SJSA1 (cell line): ENCODE data around the gene TMEM130. TPM values are rescaled to one million over a fixed set of nuclear protein-coding genes. Genes with fewer than 3 reads are reported as not detected.

Source experiments
- DNase-seq, 2 experiments: peaks; one replicate each; pipeline ENCODE4 v3.0.0-alpha.2; 2015 to 2020; ENCODE audit warnings: low spot score in 2 of 2, low read depth in 1 of 2
- H3K27ac ChIP-seq: fragments of 250-450 bp; sonication (Bioruptor Pico); 2 replicates; pipeline ENCODE4 v1.5.1; 2020; ENCODE audit warnings: mild to moderate bottlenecking, moderate library complexity
- H3K27me3 ChIP-seq: fragments of 250-450 bp; sonication (Bioruptor Pico); replicated peaks from 2 replicates; pipeline ENCODE4 v1.5.1; 2020; ENCODE audit warnings: mild to moderate bottlenecking, moderate library complexity
- H3K36me3 ChIP-seq: fragments of 250-450 bp; sonication (Bioruptor Pico); 2 replicates; pipeline ENCODE4 v1.5.1; 2020; ENCODE audit warnings: mild to moderate bottlenecking
- H3K4me1 ChIP-seq: fragments of 250-450 bp; sonication (Bioruptor Pico); replicated peaks from 2 replicates; pipeline ENCODE4 v1.6.1; 2021; ENCODE audit warnings: mild to moderate bottlenecking
- H3K4me3 ChIP-seq: fragments of 250-450 bp; sonication (Bioruptor Pico); 2 replicates; pipeline ENCODE4 v1.5.1; 2020; ENCODE audit warnings: mild to moderate bottlenecking
- H3K9me3 ChIP-seq: fragments of 250-450 bp; sonication (Bioruptor Pico); replicated peaks from 2 replicates; pipeline ENCODE4 v1.5.1; 2020; ENCODE audit warnings: mild to moderate bottlenecking
- total RNA-seq: library from RNA; depleted of rRNA; stranded (reverse); fragments of >200 nt; shearing (Covaris generic); gene quantifications from 2 replicates; pipeline ENCODE4 v1.2.3, GENCODE V29; 2014

Gene TMEM130
- total RNA-seq, 1 experiment from 2014 or later, result 1.1 TPM

DNA sequence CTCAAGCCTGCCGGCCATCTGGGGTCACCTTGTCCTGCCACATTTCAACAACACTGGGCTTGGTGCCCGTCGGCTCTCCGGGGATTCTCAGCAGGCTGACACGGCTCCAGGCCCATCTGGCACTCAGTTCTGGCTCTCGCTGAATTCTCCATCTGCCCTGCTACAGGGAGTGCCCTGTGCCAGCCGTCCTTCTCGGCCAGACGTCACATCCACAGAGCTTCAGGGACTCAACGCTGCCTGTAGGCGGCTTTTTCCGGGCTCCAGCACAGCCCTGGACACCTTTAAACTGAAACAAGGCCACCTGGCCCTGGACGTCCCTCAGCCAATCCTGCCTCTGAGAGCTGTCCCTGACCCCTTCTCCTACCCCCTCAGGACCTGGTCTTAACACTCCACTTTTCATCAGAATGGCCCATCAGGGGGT, 43.0 kb downstream of the TMEM130 start:
- H3K4me1 ChIP-seq, result peaks cover 14% of the 10 kb centered on the region
- H3K27ac ChIP-seq, result no peak overlapping the region
- H3K4me3 ChIP-seq, result no peak overlapping the region
- no peak for DNase-seq
- H3K9me3 ChIP-seq, result no peaks in the 10 kb centered on the region
- no peaks in the 10 kb centered on the region for H3K27me3 ChIP-seq
- H3K36me3 ChIP-seq, result no peaks in the 10 kb centered on the region

DNA sequence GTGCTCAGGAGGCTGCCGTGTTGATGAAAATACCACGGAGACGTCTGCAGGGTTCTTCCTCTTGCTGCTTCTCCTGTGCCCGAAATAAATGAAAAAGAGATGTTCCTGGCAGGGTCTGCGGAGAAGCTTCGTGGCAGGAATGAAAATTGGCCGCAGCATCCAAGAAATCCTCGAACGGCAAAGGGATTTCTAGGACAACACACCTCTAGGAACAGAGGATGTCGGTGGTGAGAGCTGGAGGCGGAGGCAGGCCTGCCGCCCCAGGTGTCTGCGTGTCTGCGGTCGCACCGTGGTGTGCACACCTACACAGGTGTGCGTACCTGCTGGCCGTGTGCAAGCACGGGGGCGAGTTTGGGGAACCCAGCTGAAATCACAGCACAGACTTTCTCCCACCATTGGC, 43.4 kb downstream of the TMEM130 start:
- DNase-seq, result no peak
- Histone ChIP-seq H3K4me1 (peaks cover 17% of the 10 kb centered on the region), H3K27me3 (no peaks in the 10 kb centered on the region), H3K9me3 (no peaks in the 10 kb centered on the region), H3K27ac (no peak overlapping the region), H3K4me3 (no peak overlapping the region), H3K36me3 (no peaks in the 10 kb centered on the region)

DNA sequence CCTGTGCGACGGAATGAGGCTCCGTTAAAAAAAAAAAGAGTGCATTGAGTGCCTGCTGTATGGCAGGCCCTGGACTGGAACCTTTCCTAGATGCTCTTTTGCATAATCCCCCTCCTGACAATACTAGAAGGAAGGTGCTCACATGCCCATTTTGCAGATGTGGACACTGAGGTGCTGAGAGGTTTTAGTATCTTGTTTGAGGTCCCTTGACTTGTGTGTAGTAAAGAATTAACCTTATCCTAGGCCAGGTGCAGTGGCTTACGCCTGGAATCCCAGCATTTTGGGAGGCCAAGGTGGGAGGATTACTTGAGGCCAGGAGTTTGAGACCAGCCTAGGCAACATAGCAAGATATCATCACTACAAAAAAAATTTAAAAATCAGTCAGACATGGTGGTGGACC, 46.6 kb downstream of the TMEM130 start:
- Histone ChIP-seq H3K36me3 (no peaks in the 10 kb centered on the region), H3K4me1 (peaks cover 34% of the 10 kb centered on the region), H3K9me3 (no peaks in the 10 kb centered on the region), H3K27me3 (no peaks in the 10 kb centered on the region), H3K27ac (no peak overlapping the region), H3K4me3 (no peak overlapping the region)
- no peak for DNase-seq

DNA sequence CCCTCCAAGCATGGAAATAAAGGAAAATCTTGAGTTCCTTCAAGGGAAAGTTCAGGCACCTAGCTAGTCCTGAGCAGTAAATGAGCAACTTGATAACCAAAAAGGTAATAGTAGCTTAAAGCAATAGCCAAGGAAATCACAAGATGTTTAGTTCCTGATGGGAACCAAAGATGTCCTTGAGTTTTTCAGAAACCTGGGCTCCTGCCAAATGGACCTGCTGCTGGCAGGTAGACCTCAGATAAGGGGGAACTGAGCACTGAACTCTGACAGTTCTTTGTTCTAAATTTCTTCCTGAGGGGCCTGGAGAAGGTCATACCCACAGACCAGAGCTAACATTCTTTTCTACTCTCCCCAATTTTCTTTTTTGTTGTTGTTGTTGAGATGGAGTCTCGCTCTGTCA, 48.5 kb downstream of the TMEM130 start:
- Histone ChIP-seq H3K4me3 (no peak overlapping the region), H3K27ac (peak overlapping the region; percentile 53; the same call in 1 of the 2 replicates), H3K4me1 (peaks cover 34% of the 10 kb centered on the region), H3K27me3 (no peaks in the 10 kb centered on the region), H3K9me3 (no peaks in the 10 kb centered on the region), H3K36me3 (no peaks in the 10 kb centered on the region)
- DNase-seq, result no peak

DNA sequence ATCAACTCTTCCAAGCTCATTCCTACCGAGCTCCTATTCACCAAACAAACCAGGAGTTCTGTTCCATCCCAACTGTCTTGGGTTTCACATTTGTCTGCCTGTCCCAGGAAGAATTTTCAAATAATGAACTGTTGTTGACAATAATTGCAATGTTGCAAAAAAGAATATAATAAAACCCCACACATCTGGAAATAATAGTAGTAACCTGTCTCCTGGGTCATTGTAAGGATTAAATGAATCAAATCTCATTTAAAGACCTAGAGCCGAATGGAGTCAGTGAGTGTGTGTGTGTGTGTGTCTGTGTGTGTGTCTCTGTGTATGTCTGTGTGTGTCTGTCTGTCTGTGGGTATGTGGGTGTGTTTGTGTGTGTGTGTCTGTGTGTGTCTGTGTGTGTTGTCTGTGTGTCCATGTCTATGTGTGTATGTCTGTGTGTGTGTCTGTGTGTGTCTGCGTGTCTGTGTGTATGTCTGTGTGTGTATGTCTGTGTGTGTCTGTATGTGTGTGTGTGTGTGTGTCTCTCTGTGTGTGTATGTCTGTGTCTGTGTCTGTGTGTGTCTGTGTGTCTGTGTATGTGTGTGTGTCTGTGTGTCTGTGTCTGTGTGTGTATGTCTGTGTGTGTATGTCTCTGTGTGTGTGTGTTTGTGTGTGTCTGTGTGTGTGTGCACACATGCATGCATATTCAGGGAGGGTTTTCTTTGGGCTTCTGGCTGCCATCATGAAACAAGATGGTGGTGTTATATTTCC, 52.7 kb downstream of the TMEM130 start:
- H3K9me3 ChIP-seq, result peaks cover 10% of the 10 kb centered on the region; the same call in 1 of the 2 replicates
- H3K27ac ChIP-seq, result no peak overlapping the region
- H3K4me1 ChIP-seq, result peaks cover 42% of the 10 kb centered on the region
- H3K27me3 ChIP-seq, result no peaks in the 10 kb centered on the region
- no peaks in the 10 kb centered on the region for H3K36me3 ChIP-seq
- no peak overlapping the region for H3K4me3 ChIP-seq
- no peak for DNase-seq

DNA sequence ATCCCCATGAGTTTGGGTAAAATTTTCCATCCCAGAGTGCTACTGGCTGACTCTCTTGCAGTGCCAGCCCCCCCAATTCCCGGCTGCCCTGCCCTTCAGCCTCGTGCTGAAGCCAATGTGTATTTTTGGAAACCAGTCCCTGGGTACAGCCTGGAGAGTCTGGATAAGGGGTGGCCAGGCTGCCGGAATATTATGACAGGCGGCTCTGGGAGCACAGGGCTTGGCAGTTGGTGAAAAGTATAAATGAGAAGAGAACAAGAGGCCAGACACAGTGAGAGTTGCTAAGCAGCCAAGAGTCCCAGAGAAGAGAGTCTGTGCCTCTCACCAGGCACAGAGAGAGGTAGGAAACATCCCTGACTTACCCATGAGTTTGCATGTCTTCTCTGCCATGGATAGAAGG, 53.6 kb downstream of the TMEM130 start:
- peaks cover 10% of the 10 kb centered on the region; the same call in 1 of the 2 replicates for H3K9me3 ChIP-seq
- H3K27ac ChIP-seq, result no peak overlapping the region
- no peak overlapping the region for H3K4me3 ChIP-seq
- peaks cover 35% of the 10 kb centered on the region for H3K4me1 ChIP-seq
- no peaks in the 10 kb centered on the region for H3K36me3 ChIP-seq
- H3K27me3 ChIP-seq, result no peaks in the 10 kb centered on the region
- no peak for DNase-seq

DNA sequence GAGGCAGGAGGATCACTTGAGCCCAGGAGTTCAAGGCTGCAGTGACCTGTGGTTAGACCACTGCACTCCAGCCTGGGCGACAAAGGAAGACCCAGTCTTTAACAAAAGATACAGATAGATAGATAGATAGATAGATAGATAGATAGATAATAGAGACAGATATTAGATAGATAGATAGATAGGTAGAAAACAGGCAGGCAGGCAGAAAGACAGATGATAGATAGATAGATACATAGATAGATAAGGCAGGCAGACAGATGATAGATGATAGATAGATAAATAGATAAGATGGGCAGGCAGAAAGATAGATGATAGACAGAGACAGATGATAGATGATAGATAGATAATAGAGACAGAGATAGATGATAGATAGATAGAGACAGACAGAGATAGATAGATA, 54.5 kb downstream of the TMEM130 start:
- H3K36me3 ChIP-seq, result no peaks in the 10 kb centered on the region
- H3K4me3 ChIP-seq, result no peak overlapping the region
- DNase-seq, result no peak

DNA sequence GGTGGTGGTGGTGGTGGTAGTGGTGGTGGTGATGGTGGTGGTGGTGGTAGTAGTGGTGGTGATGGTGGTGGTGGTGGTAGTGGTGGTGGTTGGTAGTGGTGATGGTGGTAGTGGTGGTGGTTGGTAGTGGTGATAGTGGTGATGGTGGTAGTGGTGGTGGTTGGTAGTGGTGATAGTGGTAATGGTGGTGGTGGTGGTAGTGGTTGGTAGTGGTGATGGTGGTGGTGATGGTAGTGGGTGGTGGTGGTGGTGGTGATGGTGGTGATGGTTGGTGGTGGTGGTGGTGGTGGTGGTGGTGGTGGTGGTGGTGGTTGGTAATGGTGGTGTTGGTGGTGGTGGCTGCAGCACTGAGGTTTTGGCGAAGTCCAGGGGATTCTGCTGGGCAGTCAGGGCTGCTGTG, 58.5 kb downstream of the TMEM130 start:
- H3K36me3 ChIP-seq, result no peaks in the 10 kb centered on the region
- no peak for DNase-seq
- peaks cover 63% of the 10 kb centered on the region for H3K4me1 ChIP-seq
- no peaks in the 10 kb centered on the region for H3K27me3 ChIP-seq
- peaks cover 20% of the 10 kb centered on the region for H3K9me3 ChIP-seq
- no peak overlapping the region for H3K4me3 ChIP-seq
- no peak overlapping the region for H3K27ac ChIP-seq

More for the DNA sequence above, 54.5 kb downstream of the TMEM130 start:
- Histone ChIP-seq H3K27me3 (no peaks in the 10 kb centered on the region), H3K4me1 (peaks cover 39% of the 10 kb centered on the region), H3K9me3 (peaks cover 10% of the 10 kb centered on the region; the same call in 1 of the 2 replicates), H3K27ac (no peak overlapping the region)

DNA sequence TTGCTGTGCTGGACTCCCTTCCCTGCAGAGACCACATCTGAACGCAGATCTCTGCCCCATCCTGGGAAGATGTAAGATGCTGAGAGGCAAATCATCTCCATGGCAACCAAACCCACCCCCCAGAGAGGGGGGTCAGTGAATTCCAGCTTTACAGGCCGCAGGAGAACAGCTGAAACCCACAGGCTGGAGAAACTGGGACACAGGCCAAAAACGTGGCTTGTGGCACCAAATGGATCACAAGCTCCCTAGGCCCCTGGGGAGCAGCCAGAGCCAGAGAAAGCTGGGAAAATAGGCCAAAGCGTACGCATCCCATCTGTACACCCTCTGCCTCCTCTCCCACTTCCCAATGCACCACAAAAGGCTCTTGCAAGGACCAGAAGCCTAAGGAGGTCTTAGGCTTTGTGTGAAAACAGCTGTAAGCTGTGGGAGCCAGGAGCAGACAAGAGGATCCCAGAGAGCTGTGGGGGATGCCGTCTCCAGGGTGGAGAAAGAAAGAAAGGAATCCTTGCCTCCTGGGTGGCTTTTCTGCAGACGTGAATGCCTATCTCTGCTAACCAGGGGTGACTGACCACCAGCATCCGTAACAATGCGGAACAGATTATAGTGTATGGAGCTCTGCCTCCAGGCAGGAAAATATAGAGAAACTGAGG, 59.5 kb downstream of the TMEM130 start:
- H3K9me3 ChIP-seq, result peaks cover 20% of the 10 kb centered on the region
- peak overlapping the region; percentile 89 for H3K27ac ChIP-seq
- H3K4me3 ChIP-seq, result no peak overlapping the region
- H3K27me3 ChIP-seq, result no peaks in the 10 kb centered on the region
- peaks cover 74% of the 10 kb centered on the region for H3K4me1 ChIP-seq
- peak; percentile 85 to 92 for DNase-seq
- no peaks in the 10 kb centered on the region for H3K36me3 ChIP-seq

DNA sequence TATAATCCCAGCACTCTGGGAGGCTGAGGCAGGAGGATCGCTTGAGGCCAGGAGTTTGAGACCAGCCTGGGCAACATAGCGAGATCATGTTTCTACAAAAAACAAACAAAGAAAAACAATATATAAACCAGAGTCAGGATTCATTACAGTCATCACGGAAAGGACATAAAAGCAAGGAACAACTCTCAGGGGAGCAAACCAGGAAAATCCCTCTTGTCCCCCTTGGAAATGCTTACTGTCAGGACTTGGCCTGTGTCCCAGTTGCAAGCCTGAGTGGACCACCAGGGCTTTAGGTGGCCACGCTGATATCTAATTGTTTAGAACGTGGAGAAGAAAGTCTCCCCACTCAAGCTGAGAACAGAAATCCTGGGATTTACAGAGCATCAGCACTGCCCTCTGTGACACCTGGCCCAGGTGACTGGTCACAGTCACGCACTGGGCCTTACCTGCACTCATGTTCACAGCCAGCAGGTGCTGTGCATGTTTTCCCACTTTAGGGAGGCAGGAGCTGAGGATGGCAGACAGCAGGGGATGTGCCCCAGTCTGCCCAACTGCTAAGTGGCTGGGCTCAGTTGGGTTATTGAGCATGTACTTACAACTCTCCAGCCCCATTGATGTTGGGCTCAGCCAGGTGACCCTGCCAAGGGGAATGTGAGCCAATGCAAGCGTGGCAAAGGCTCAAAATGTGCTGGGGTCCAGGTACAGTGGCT, 60.9 kb downstream of the TMEM130 start:
- H3K9me3 ChIP-seq, result peaks cover 10% of the 10 kb centered on the region; the same call in 1 of the 2 replicates
- peak; percentile 74 to 77 for DNase-seq
- peaks cover 72% of the 10 kb centered on the region for H3K4me1 ChIP-seq
- peak overlapping the region; percentile 89 for H3K27ac ChIP-seq
- H3K4me3 ChIP-seq, result no peak overlapping the region
- no peaks in the 10 kb centered on the region for H3K27me3 ChIP-seq
- no peaks in the 10 kb centered on the region for H3K36me3 ChIP-seq

DNA sequence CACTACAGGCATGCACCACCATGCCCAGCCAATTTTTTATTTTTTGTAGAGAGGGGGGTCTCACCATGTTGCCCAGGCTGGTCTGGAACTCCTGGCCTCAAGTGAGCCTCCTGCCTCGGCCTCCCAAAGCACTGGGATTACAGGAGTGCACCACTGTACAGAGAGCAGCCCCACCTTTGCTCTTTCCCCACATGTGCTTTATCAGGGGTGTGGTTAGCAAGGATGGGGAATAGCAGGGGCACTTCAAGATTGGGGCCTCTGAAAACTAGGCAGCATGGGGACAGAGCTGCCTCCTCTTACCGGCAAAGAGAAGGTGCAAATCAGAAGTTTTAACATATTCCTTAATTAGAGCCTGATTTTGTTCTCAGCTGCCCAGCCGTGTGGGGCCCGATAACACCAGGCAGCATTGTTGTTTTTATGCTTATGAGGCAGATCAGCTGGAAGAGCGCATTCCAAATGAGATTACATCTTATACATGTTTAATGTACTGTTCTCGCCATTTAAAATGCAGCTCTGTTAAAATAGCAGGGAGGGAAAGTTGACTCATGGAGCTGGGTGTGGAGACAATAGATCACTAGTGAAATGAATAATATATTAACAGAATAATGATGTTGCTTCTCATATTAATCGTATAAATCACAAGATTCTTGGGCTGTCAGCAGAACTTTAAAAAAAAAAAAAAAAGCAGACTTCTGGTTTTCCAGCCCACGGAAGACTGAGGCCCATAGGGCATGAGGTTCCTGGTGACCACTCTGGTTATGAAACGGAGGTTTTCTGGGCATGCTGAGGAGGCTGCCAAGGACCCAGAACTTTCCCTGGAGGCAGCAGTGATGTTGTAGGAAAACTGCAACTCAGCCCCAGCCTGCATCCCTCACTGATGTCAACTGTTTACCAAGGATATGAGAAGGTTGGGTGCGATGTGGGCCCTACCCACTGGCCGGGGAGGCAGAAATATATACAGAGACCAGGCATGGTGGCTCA, 62.5 kb downstream of the TMEM130 start:
- H3K4me3 ChIP-seq, result no peak overlapping the region
- H3K27ac ChIP-seq, result peak overlapping the region; percentile 56
- no peaks in the 10 kb centered on the region for H3K36me3 ChIP-seq
- DNase-seq, result peak in 1 of 2 experiments; percentile 60
- no peaks in the 10 kb centered on the region for H3K27me3 ChIP-seq
- peaks cover 65% of the 10 kb centered on the region for H3K4me1 ChIP-seq
- peaks cover 10% of the 10 kb centered on the region; the same call in 1 of the 2 replicates for H3K9me3 ChIP-seq

DNA sequence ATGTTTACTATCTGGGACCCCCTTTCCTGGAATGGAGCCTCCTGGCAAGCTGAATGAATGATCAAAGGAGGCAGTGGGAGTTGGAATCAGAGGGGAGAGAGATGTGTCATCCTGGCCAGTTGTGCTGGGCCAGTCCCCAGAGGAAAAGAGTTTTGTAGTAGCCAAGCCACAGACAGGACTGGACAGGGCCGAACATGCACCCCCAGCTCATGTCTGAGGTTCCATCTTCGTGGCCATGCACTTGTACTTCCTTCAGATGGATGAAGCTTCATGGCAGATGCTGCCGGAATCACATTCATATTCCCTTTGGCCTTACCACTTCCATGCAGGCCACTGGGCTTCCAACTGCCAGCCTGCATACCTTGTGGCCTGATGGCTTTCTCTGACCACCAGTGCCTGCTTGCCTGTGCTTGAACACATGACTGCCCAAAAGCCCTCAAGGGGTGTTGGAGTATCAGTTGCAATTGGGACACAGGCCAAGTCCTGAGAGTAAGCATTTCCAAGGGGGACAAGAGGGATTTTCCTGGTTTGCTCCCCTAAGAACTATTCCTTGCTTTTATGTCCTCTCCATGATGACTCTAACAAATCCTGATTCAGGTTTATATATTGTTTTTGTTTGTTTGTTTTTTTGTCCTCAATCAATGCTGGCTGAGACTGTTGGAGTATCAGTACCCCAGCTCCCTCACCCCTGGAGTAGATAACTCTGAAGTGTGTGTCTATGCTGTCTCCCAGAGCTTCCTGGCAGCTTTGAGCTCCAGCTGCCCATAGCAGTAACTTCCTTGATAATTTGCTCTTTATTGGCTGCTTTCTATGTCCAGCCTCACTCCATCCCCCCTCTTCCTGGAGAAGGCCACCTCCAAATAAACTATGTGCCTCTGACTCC, 63.6 kb downstream of the TMEM130 start:
- Histone ChIP-seq H3K9me3 (peaks cover 12% of the 10 kb centered on the region), H3K27me3 (no peaks in the 10 kb centered on the region), H3K36me3 (no peaks in the 10 kb centered on the region), H3K4me1 (peaks cover 74% of the 10 kb centered on the region), H3K4me3 (no peak overlapping the region), H3K27ac (no peak overlapping the region)
- DNase-seq, result no peak
